ENCODE results near the gene CHCHD1.

The CHCHD1 gene

DNA sequence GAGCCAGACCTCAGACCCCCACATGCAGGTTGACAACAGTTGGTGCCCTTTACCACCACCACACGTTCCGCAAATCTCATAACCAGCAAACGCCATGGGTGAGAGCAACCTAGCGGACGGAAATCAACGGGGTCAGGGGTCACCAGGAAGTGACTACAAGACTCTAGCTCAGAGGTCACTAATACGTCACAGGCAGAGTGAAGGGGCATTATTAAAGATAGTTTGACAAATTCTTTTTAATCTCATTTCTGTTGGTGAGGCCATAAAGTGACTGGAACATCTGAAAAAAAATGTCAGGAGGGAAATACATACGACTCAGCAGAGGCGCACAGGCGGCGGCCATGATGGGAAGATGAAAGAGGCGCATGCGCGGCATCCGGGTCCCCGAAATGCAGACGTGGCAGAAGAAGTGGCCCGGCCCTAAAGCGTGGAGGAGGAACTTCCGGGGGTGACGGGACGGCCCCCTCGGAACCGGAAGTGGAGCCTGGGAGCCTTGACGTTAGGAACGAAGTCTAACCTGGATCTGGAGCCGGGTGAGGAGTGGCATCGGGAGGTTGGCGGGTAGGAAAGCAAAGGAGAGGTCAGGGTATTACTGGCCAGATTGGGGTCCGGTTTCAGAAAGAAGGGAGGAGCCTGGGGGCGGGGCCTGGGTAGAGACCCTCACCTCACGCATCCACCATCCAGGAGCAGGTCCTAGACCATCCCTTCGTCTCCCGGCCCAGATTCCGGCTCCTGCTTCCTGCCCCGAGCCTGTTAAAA is 37.8 kb upstream of the CHCHD1 start, which contains the start of gene SEC24C:
SEC24C (plus strand) TSS at position 468 of the 759 bp plus-strand sequence. CDS start 2,461 bp downstream, outside the sequence.
- Histone ChIP-seq H3K4me3 (IDR thresholded peaks at IDR 0.05; ENCODE audit: insufficient read depth, low read depth, low read length) (no peak within 1 kb of the TSS), H2AFZ (ENCODE audit: low read depth) (peak within 1 kb of the TSS; percentile 76), H3K9ac (peak within 1 kb of the TSS; percentile 76), H3K36me3 (ENCODE audit: insufficient read depth) (peaks cover 4% of the 10 kb centered on the region; the same call in 1 of the 2 replicates), H3K27me3 (ENCODE audit: insufficient read depth, low read depth) (no peaks in the 10 kb centered on the region), H3K4me1 (ENCODE audit: low read depth, poor library complexity, severe bottlenecking) (peaks cover 40% of the 10 kb centered on the region), H3K4me2 (peak within 1 kb of the TSS; percentile 96), H3K27ac (peak within 1 kb of the TSS; percentile 62), H3K79me2 (ENCODE audit: insufficient read depth, low read depth) (peaks cover 44% of the 10 kb centered on the region), H4K20me1 (ENCODE audit: insufficient read depth) (no peaks in the 10 kb centered on the region)
- TF ChIP-seq CTCF (conservative IDR thresholded peaks at IDR 0.05; ENCODE audit: low read depth, low read length), result no peak

GRCh38 chr10:73744664-73744975 is 37.2 kb upstream of the CHCHD1 start:
- peaks cover 40% of the 10 kb centered on the region for H3K4me1 ChIP-seq (ENCODE audit: low read depth, poor library complexity, severe bottlenecking)
- peaks cover 4% of the 10 kb centered on the region; the same call in 1 of the 2 replicates for H3K36me3 ChIP-seq (ENCODE audit: insufficient read depth)
- H3K4me2 ChIP-seq, result peak overlapping the region; percentile 96
- H3K4me3 ChIP-seq (IDR thresholded peaks at IDR 0.05; ENCODE audit: insufficient read depth, low read depth, low read length), result no peak overlapping the region
- H3K9ac ChIP-seq, result peak overlapping the region; percentile 76
- no peaks in the 10 kb centered on the region for H4K20me1 ChIP-seq (ENCODE audit: insufficient read depth)
- H3K27me3 ChIP-seq (ENCODE audit: insufficient read depth, low read depth), result no peaks in the 10 kb centered on the region
- H3K27ac ChIP-seq, result peak overlapping the region; percentile 62; the same call in 1 of the 2 replicates
- H2AFZ ChIP-seq (ENCODE audit: low read depth), result peak overlapping the region; percentile 76
- H3K79me2 ChIP-seq (ENCODE audit: insufficient read depth, low read depth), result peaks cover 50% of the 10 kb centered on the region
- TF ChIP-seq CTCF (conservative IDR thresholded peaks at IDR 0.05; ENCODE audit: low read depth, low read length), result no peak

DNA sequence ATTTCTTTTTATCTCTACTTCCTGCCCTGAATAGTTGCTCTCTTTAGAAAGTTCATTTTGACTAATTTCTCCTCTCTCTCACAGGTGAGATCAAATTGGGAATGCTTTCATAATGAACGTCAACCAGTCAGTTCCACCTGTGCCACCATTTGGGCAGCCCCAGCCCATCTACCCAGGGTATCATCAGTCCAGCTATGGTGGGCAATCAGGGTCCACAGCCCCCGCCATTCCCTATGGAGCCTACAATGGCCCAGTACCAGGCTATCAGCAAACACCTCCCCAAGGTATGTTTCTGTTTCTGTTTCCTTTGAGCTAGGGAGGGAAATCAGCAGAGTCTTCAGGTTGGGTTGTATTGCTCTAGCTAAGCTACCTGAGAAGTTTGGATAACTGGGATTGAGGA is 35.1 kb upstream of the CHCHD1 start:
- Histone ChIP-seq H3K9ac (no peak overlapping the region), H3K36me3 (ENCODE audit: insufficient read depth) (peaks cover 4% of the 10 kb centered on the region; the same call in 1 of the 2 replicates), H3K4me3 (IDR thresholded peaks at IDR 0.05; ENCODE audit: insufficient read depth, low read depth, low read length) (no peak overlapping the region), H3K79me2 (ENCODE audit: insufficient read depth, low read depth) (peaks cover 55% of the 10 kb centered on the region), H2AFZ (ENCODE audit: low read depth) (no peak overlapping the region), H3K27me3 (ENCODE audit: insufficient read depth, low read depth) (no peaks in the 10 kb centered on the region), H3K4me1 (ENCODE audit: low read depth, poor library complexity, severe bottlenecking) (peaks cover 40% of the 10 kb centered on the region), H3K4me2 (no peak overlapping the region), H3K27ac (no peak overlapping the region), H4K20me1 (ENCODE audit: insufficient read depth) (no peaks in the 10 kb centered on the region)
- TF ChIP-seq CTCF (conservative IDR thresholded peaks at IDR 0.05; ENCODE audit: low read depth, low read length), result no peak

GRCh38 chr10:73750819-73751218 is 31.0 kb upstream of the CHCHD1 start:
- H3K9ac ChIP-seq, result no peak overlapping the region
- H3K79me2 ChIP-seq (ENCODE audit: insufficient read depth, low read depth), result peaks cover 33% of the 10 kb centered on the region
- H4K20me1 ChIP-seq (ENCODE audit: insufficient read depth), result no peaks in the 10 kb centered on the region
- no peak overlapping the region for H3K4me2 ChIP-seq
- TF ChIP-seq CTCF (conservative IDR thresholded peaks at IDR 0.05; ENCODE audit: low read depth, low read length), result no peak
- H3K4me3 ChIP-seq (IDR thresholded peaks at IDR 0.05; ENCODE audit: insufficient read depth, low read depth, low read length), result no peak overlapping the region
- peaks cover 4% of the 10 kb centered on the region; the same call in 1 of the 2 replicates for H3K36me3 ChIP-seq (ENCODE audit: insufficient read depth)
- H3K27me3 ChIP-seq (ENCODE audit: insufficient read depth, low read depth), result no peaks in the 10 kb centered on the region
- peaks cover 31% of the 10 kb centered on the region for H3K4me1 ChIP-seq (ENCODE audit: low read depth, poor library complexity, severe bottlenecking)
- H3K27ac ChIP-seq, result no peak overlapping the region
- H2AFZ ChIP-seq (ENCODE audit: low read depth), result no peak overlapping the region
